ENCODE data around the gene FAM187B. TPM values are rescaled to one million over a fixed set of nuclear protein-coding genes. Genes with fewer than 3 reads are reported as not detected.

The FAM187B gene
- total RNA-seq, 1 donor from 2014 or later: not detected

- Histone ChIP-seq H3K27ac (no peak overlapping the region), H3K4me1 (no peaks in the 10 kb centered on the region), H3K36me3 (no peaks in the 10 kb centered on the region), H3K27me3 (no peaks in the 10 kb centered on the region), H3K4me3 (no peak overlapping the region), H3K9me3 (no peaks in the 10 kb centered on the region)
- no peak for TF ChIP-seq CTCF (IDR thresholded peaks at IDR 0.05)
- no peak for DNase-seq (ENCODE audit: low spot score in 2 of 2)
- intact Hi-C loops (cut with DNase I): no loop called here
Observed at GRCh38 chr19:35209646-35210045, 18.9 kb downstream of the FAM187B start.

DNA sequence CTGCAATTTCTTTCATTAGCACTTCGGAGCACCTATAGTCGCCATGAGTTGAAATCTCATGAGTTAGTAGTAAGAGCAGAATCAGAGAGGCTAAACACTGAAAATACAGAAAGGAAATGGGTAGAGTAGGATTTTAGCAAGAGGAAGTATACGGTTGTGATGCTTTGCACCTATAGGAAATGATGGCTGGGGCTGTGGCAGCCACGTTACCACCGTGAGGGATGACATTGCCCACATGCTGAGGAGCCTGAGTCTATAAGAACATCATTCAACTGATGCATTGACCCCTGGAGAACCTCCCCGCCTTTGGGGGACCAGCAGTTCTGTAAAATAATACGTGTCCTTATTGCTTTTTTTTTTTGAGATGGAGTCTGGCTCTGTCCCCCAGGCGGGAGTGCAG is 20.4 kb downstream of the FAM187B start:
- no peaks in the 10 kb centered on the region for H3K9me3 ChIP-seq
- DNase-seq (ENCODE audit: low spot score in 2 of 2): no peak
- H3K27ac ChIP-seq: no peak overlapping the region
- intact Hi-C loops (cut with DNase I): no loop called here
- no peaks in the 10 kb centered on the region for H3K27me3 ChIP-seq
- TF ChIP-seq CTCF (IDR thresholded peaks at IDR 0.05): no peak
- H3K4me3 ChIP-seq: no peak overlapping the region
- no peaks in the 10 kb centered on the region for H3K36me3 ChIP-seq
- no peaks in the 10 kb centered on the region for H3K4me1 ChIP-seq

GRCh38 chr19:35207391-35207871 is 21.1 kb downstream of the FAM187B start:
- Histone ChIP-seq H3K27me3 (no peaks in the 10 kb centered on the region), H3K36me3 (no peaks in the 10 kb centered on the region), H3K9me3 (no peaks in the 10 kb centered on the region), H3K27ac (no peak overlapping the region), H3K4me3 (no peak overlapping the region), H3K4me1 (no peaks in the 10 kb centered on the region)
- DNase-seq (ENCODE audit: low spot score in 2 of 2): no peak
- no peak for TF ChIP-seq CTCF (IDR thresholded peaks at IDR 0.05)
- intact Hi-C loops (cut with DNase I): no loop called here

GRCh38 chr19:35206855-35207254 is 21.7 kb downstream of the FAM187B start:
- no peaks in the 10 kb centered on the region for H3K36me3 ChIP-seq
- no peaks in the 10 kb centered on the region for H3K27me3 ChIP-seq
- no peaks in the 10 kb centered on the region for H3K4me1 ChIP-seq
- H3K9me3 ChIP-seq: no peaks in the 10 kb centered on the region
- no peak for DNase-seq (ENCODE audit: low spot score in 2 of 2)
- no peak overlapping the region for H3K27ac ChIP-seq
- no peak overlapping the region for H3K4me3 ChIP-seq
- intact Hi-C loops (cut with DNase I): no loop called here
- TF ChIP-seq CTCF (IDR thresholded peaks at IDR 0.05): no peak

- H3K27me3 ChIP-seq: no peaks in the 10 kb centered on the region
- no peaks in the 10 kb centered on the region for H3K9me3 ChIP-seq
- H3K4me1 ChIP-seq: no peaks in the 10 kb centered on the region
- H3K4me3 ChIP-seq: no peak overlapping the region
- no peak for TF ChIP-seq CTCF (IDR thresholded peaks at IDR 0.05)
- no peak for DNase-seq (ENCODE audit: low spot score in 2 of 2)
- no peaks in the 10 kb centered on the region for H3K36me3 ChIP-seq
- no peak overlapping the region for H3K27ac ChIP-seq
- intact Hi-C loops (cut with DNase I): no loop called here
Observed at GRCh38 chr19:35206379-35206778, 22.2 kb downstream of the FAM187B start.

- no peak for DNase-seq (ENCODE audit: low spot score in 2 of 2)
- H3K27ac ChIP-seq: no peak overlapping the region
- TF ChIP-seq CTCF (IDR thresholded peaks at IDR 0.05): no peak
- intact Hi-C loops (cut with DNase I): no loop called here
- H3K36me3 ChIP-seq: no peaks in the 10 kb centered on the region
- no peaks in the 10 kb centered on the region for H3K4me1 ChIP-seq
- no peak overlapping the region for H3K4me3 ChIP-seq
- no peaks in the 10 kb centered on the region for H3K27me3 ChIP-seq
- no peaks in the 10 kb centered on the region for H3K9me3 ChIP-seq
Observed at GRCh38 chr19:35205733-35206323, 22.7 kb downstream of the FAM187B start.

All from ascending aorta (tissue), 2 donors.